BLaER1 treated with 17β-estradiol and CSF1 and Interleukin-3, amounts not matched to agents 10 nM and 100 nM (cell line): Measurements from ENCODE around the gene AGER.
"Not testable (repeated sequence)": the region's sequence is repeated elsewhere in the genome, so short reads cannot be mapped to it uniquely, and the experiment has no call there.

Experiments used
- H3K27ac ChIP-seq, 11 experiments: shearing (Covaris generic); formaldehyde crosslinking; 2 replicates each; pipeline ENCODE4 v1.8.1; 2022
- H3K27me3 ChIP-seq, 11 experiments: shearing (Covaris generic); formaldehyde crosslinking; 2 replicates each; pipeline ENCODE4 v1.8.1; 2022
- H3K36me3 ChIP-seq, 11 experiments: shearing (Covaris generic); formaldehyde crosslinking; 2 replicates each; pipeline ENCODE4 v1.8.1; 2022
- H3K4me1 ChIP-seq, 10 experiments: shearing (Covaris generic); formaldehyde crosslinking; 2 replicates each; pipeline ENCODE4 v1.8.1; 2022
- H3K4me2 ChIP-seq, 11 experiments: shearing (Covaris generic); formaldehyde crosslinking; 2 replicates each; pipeline ENCODE4 v1.8.1; 2022
- H3K4me3 ChIP-seq, 10 experiments: shearing (Covaris generic); formaldehyde crosslinking; 2 replicates each; pipeline ENCODE4 v1.8.1; 2022
- H3K9ac ChIP-seq, 11 experiments: shearing (Covaris generic); formaldehyde crosslinking; 2 replicates each; pipeline ENCODE4 v1.8.1; 2022
- H3K9me3 ChIP-seq, 11 experiments: shearing (Covaris generic); formaldehyde crosslinking; replicated peaks in 1 of 11; 2 replicates each; pipeline ENCODE4 v1.8.1; 2022
- H4K20me1 ChIP-seq, 11 experiments: shearing (Covaris generic); formaldehyde crosslinking; 2 replicates each; pipeline ENCODE4 v1.8.1; 2022
- Cebpa-rat ChIP-seq, 11 experiments: shearing (Covaris generic); IDR thresholded peaks; 2 replicates each; pipeline ENCODE4 v1.8.1; 2022

AGER gene

DNA sequence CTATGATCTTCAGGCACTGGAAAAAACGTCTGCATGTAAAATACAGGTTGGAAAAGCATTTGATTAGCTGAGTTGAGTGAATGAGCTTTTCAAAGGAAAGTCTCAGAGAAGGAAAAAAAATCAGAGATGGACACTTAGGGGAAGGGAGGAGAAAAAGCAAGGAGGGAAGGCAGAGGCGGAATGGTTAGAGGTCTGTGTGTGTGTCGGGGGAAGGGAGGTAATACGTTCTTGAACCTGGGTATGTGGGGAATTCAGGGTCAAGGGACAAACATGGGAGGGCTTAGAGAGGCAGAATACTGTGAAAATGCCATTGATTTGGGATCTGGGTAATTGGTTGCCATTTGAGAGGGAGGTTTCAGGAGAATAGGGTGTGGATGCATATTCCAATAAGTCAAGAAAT is 37.4 kb downstream of the AGER start:
- Histone ChIP-seq H3K4me2 (no peak overlapping the region), H3K4me1 (peaks cover 0 to 6% (median 1%) of the 10 kb centered on the region in 10 experiments; a peak in 6 of 20 replicates), H3K9ac (no peak overlapping the region), H4K20me1 (no peaks in the 10 kb centered on the region), H3K36me3 (no peaks in the 10 kb centered on the region), H3K27me3 (peaks cover 0 to 19% (median 8%) of the 10 kb centered on the region in 11 experiments; a peak in 10 of 22 replicates), H3K27ac (no peak overlapping the region), H3K9me3 (peaks cover 0 to 9% (median 6%) of the 10 kb centered on the region in 11 experiments; a peak in 8 of 22 replicates), H3K4me3 (no peak overlapping the region)
- no peak for TF ChIP-seq Cebpa-rat (IDR thresholded peaks at IDR 0.05)

DNA sequence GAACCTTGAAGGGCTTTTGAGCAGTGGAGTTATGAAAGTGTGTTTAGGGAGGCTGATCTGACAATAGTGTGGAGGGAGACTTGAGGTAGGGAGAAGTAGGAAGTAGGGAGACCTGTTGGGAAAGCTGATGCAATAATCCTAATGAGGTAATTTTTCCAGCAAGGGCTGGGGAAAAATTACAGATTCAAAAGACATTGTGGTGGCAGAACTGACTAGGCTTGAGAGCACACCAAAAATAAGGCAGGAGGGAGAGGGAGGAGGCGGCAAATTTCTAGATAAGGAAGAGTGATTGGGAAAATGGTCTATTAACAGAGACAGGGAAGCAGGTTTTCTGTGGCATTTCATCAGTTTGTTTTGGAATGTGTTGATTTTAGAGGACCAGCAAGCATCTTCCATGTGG is 37.8 kb downstream of the AGER start:
- TF ChIP-seq Cebpa-rat (IDR thresholded peaks at IDR 0.05), result no peak
- Histone ChIP-seq H3K4me3 (no peak overlapping the region), H3K4me2 (no peak overlapping the region), H3K9me3 (peaks cover 0 to 9% (median 6%) of the 10 kb centered on the region in 11 experiments; a peak in 8 of 22 replicates), H4K20me1 (no peaks in the 10 kb centered on the region), H3K27ac (no peak overlapping the region), H3K9ac (no peak overlapping the region), H3K36me3 (no peaks in the 10 kb centered on the region), H3K4me1 (peaks cover 0 to 7% (median under 1%) of the 10 kb centered on the region in 10 experiments; a peak in 6 of 20 replicates), H3K27me3 (peaks cover 0 to 19% (median 8%) of the 10 kb centered on the region in 11 experiments; a peak in 10 of 22 replicates)

DNA sequence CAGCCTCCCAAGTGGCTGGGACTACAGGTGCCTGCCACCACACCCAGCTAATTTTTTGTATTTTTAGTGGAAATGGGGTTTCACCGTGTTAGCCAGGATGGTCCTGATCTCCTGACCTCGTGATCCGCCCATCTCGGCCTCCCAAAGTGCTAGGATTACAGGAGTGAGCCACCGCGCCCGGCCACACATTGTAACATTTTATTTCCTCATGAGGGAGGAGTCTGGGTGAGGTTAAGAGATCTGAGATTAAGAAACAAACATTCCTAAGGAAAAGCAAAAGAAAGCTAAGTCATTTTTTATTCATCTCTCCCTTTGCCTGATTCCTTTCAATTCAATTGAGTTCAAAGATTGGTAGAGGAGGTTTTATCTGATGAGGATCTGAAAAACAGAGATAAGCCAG is 39.8 kb downstream of the AGER start:
- not testable (repeated sequence) for H4K20me1 ChIP-seq, H3K36me3 ChIP-seq, H3K4me1 ChIP-seq, H3K4me3 ChIP-seq, H3K27ac ChIP-seq, H3K9ac ChIP-seq, H3K4me2 ChIP-seq, H3K9me3 ChIP-seq
- H3K27me3 ChIP-seq, result peaks cover 0 to 19% (median 8%) of the 10 kb centered on the region in 11 experiments; a peak in 9 of 22 replicates

DNA sequence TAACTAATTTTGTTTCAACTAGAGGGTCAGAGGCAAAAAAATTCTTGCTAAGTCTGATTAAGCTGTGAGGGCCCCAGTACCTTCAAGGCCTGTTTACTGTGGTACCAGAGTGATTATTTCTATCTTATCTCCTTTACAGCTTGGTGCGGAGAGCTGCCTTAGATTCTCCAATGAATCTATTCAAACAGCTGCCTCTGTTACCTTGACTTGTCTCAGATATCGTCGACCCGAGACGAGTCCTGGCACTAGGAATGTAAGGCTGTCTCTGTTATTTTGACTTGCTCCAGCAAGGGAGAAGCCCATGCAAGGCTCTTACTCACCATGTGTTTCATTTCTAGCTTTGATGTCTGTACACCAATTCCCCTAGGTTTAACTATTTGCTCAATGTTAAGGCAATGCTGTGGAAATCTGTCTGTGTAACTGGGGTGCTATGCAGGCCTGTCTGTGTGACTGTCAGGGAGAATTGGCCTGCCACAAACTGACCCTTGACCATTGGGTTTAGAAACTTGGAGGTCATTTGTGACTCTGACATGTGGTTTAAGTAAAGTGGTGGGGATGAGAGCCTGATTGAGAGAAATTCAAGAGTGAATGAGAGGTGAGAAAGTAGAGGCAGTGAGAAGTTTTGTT is 43.5 kb downstream of the AGER start:
- H3K4me3 ChIP-seq, result no peak overlapping the region
- no peaks in the 10 kb centered on the region for H4K20me1 ChIP-seq
- H3K9me3 ChIP-seq, result no peaks in the 10 kb centered on the region
- H3K36me3 ChIP-seq, result no peaks in the 10 kb centered on the region
- no peaks in the 10 kb centered on the region for H3K27me3 ChIP-seq
- H3K27ac ChIP-seq, result no peak overlapping the region
- H3K9ac ChIP-seq, result no peak overlapping the region
- peaks cover 0 to 7% (median 0%) of the 10 kb centered on the region in 10 experiments; a peak in 4 of 20 replicates for H3K4me1 ChIP-seq
- no peak overlapping the region for H3K4me2 ChIP-seq
- no peak for TF ChIP-seq Cebpa-rat (IDR thresholded peaks at IDR 0.05)

DNA sequence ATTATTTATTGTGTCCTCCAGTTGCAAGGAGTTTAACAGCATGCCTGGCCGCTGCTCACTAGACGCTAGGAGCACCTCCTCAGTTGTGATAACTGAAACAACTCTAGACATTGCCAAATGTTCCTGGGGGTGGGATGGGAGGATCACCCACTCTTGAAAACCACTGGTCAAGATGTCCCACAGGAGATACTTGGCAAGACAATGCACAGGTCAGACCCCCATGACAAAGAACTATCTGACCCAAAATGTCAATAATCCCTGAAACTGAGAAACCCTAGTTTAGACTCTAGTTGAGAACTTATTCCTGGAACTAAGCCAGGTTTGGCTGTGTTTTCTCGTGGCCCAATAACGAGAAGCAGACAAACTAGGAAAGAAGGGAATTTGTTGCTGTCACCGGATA is 44.5 kb downstream of the AGER start:
- Histone ChIP-seq H3K4me1 (peaks cover 0 to 7% (median 0%) of the 10 kb centered on the region in 10 experiments; a peak in 4 of 20 replicates), H3K9me3 (no peaks in the 10 kb centered on the region), H3K9ac (no peak overlapping the region), H3K27me3 (no peaks in the 10 kb centered on the region), H3K27ac (no peak overlapping the region), H3K36me3 (no peaks in the 10 kb centered on the region), H3K4me3 (no peak overlapping the region), H3K4me2 (no peak overlapping the region), H4K20me1 (no peaks in the 10 kb centered on the region)
- TF ChIP-seq Cebpa-rat (IDR thresholded peaks at IDR 0.05), result no peak

DNA sequence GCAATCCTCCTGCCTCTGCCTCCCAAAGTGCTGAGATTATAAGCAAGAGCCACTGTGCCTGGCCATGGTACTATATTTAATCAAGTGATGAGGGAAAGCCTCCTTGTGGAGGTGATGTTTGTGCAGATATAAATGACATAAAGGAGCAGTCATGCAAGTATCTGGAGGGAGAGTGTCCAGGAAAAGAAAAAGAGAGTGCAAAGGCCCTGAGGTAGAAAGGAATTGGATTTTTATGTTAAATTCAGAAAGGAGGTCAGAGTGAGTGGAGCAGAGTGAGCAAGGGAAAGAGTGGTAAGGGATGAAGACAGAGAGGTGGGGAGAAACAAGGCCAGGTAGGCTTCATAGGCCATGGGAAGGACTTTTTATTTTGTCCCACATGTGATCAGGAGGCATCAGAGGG is 46.6 kb downstream of the AGER start:
- no peak for TF ChIP-seq Cebpa-rat (IDR thresholded peaks at IDR 0.05)
- H3K4me1 ChIP-seq, result peaks cover 0 to 7% (median 0%) of the 10 kb centered on the region in 10 experiments; a peak in 4 of 20 replicates
- no peaks in the 10 kb centered on the region for H4K20me1 ChIP-seq
- no peaks in the 10 kb centered on the region for H3K27me3 ChIP-seq
- H3K36me3 ChIP-seq, result no peaks in the 10 kb centered on the region
- H3K4me3 ChIP-seq, result no peak overlapping the region
- H3K9me3 ChIP-seq, result no peaks in the 10 kb centered on the region
- no peak overlapping the region for H3K4me2 ChIP-seq
- H3K9ac ChIP-seq, result no peak overlapping the region
- no peak overlapping the region for H3K27ac ChIP-seq

DNA sequence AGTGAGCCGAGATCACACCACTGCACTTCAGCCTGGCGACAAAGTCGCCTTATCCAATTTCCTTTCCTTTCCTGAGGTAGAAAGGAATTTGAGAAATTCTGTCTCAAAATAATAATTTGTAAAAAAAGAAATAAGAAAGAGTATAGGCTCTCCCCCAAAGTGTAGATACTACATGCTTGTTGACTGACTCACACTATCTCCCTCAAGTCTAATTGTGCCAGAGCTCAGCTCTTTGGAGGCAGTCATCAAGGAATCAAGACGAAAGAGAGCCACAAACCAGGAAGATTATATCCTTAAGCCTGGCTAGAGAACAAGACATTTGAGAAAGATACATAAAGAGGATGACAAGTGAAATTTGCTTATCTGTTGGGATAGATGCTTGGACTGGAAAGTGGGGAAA is 50.3 kb downstream of the AGER start:
- H3K9ac ChIP-seq, result no peak overlapping the region
- no peaks in the 10 kb centered on the region for H3K36me3 ChIP-seq
- no peak for TF ChIP-seq Cebpa-rat (IDR thresholded peaks at IDR 0.05)
- no peak overlapping the region for H3K27ac ChIP-seq
- H3K9me3 ChIP-seq, result no peaks in the 10 kb centered on the region
- H3K4me3 ChIP-seq, result no peak overlapping the region
- no peaks in the 10 kb centered on the region for H4K20me1 ChIP-seq
- H3K27me3 ChIP-seq, result no peaks in the 10 kb centered on the region
- H3K4me1 ChIP-seq, result peaks cover 9 to 17% (median 11%) of the 10 kb centered on the region in 10 experiments
- no peak overlapping the region for H3K4me2 ChIP-seq

DNA sequence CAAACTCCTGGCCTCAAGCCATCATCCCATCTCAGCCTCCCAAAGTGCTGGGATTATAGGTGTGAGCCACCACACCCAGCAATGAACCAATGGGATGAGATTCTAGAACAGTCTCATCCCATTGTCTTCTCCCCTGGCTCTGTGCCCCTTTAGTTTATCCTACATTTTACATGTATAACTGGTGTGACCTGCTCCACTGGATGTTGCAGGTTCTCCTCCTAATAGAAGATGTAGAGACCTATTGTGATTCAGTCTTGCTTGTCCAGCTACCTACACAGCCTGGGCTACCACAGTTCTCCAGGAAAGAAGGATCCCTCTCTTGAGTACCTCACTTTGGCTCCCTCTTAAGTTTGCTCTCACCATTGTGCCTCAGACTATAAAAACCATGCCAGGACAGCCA is 51.9 kb downstream of the AGER start:
- Histone ChIP-seq H3K9ac (no peak overlapping the region), H3K4me3 (no peak overlapping the region), H3K27ac (no peak overlapping the region), H3K4me1 (peaks cover 16 to 26% (median 20%) of the 10 kb centered on the region in 10 experiments), H3K36me3 (no peaks in the 10 kb centered on the region; a peak in 1 of 22 replicates), H4K20me1 (no peaks in the 10 kb centered on the region), H3K9me3 (no peaks in the 10 kb centered on the region), H3K4me2 (no peak overlapping the region), H3K27me3 (no peaks in the 10 kb centered on the region)
- no peak for TF ChIP-seq Cebpa-rat (IDR thresholded peaks at IDR 0.05)

DNA sequence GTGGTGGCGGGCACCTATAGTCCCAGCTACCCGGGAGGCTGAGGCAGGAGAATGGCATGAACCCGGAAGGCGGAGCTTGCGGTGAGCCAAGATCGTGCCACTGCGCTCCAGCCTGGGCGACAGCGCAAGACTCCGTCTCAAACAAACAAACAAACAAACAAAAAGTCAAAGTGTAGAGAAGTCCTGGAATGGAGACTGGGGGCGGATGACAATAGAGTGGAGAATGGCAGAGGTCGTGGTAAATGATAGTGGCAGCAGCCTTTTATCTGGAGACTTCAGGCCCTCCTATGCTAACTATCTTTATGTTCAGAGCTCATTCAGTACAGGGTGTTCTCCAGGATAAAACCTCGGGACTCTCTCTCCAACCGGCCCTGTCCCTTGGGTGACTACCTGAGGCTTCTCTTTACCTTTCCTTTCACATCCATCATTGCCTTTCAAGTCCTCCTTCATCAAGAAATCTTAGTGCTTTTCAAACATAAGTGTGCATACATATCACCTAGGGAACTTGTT is 52.6 kb downstream of the AGER start:
- H3K4me1 ChIP-seq, result peaks cover 22 to 32% (median 26%) of the 10 kb centered on the region in 10 experiments
- H3K9ac ChIP-seq, result no peak overlapping the region
- H3K36me3 ChIP-seq, result peaks cover 0 to 6% (median 3%) of the 10 kb centered on the region in 11 experiments; a peak in 19 of 22 replicates
- H3K4me2 ChIP-seq, result no peak overlapping the region
- H3K9me3 ChIP-seq, result no peaks in the 10 kb centered on the region
- no peaks in the 10 kb centered on the region for H3K27me3 ChIP-seq
- no peak overlapping the region for H3K27ac ChIP-seq
- no peaks in the 10 kb centered on the region for H4K20me1 ChIP-seq
- no peak for TF ChIP-seq Cebpa-rat (IDR thresholded peaks at IDR 0.05)
- H3K4me3 ChIP-seq, result no peak overlapping the region
